Neutrophil (primary cell): ENCODE results near the gene SLC51B.

Experiments
- H3K27ac ChIP-seq: fragments of 200-600 bp; sonication (generic); 2 replicates; pipeline ENCODE4 v1.5.1; 2016; ENCODE audit warnings: mild to moderate bottlenecking, moderate library complexity
- H3K27me3 ChIP-seq: fragments of 200-600 bp; sonication (generic); 2 replicates; pipeline ENCODE4 v1.6.0; 2016; ENCODE audit warnings: mild to moderate bottlenecking
- H3K36me3 ChIP-seq: fragments of 200-600 bp; sonication (generic); 2 replicates; pipeline ENCODE4 v1.5.1; 2017
- H3K4me1 ChIP-seq, 2 experiments: fragments of 200-600 bp in 1 of 2; sonication (generic) in 1 of 2; 1 replicate in 1 of 2; 2 replicates in 1 of 2; pipeline versions ENCODE4 v1.5.1 to v1.6.1; 2013 to 2016; ENCODE audit warnings: low read depth in 1 of 2, low read length in 1 of 2, mild to moderate bottlenecking in 1 of 2, moderate library complexity in 1 of 2; ENCODE audit not compliant: control insufficient read depth in 1 of 2, insufficient read depth in 1 of 2
- H3K4me3 ChIP-seq, 2 experiments: fragments of 200-600 bp in 1 of 2; sonication (generic) in 1 of 2; 1 replicate in 1 of 2; 2 replicates in 1 of 2; pipeline ENCODE4 v1.5.1; 2013 to 2016; ENCODE audit warnings: low read depth in 1 of 2, low read length in 1 of 2, mild to moderate bottlenecking in 1 of 2, moderate library complexity in 1 of 2
- H3K9me3 ChIP-seq: fragments of 200-600 bp; sonication (generic); 2 replicates; pipeline ENCODE4 v1.5.1; 2016
- CTCF ChIP-seq: fragments of 200-600 bp; sonication (generic); IDR thresholded peaks from 2 replicates; pipeline ENCODE4 v1.5.1; 2016; ENCODE audit warnings: antibody characterized with exemption

SLC51B gene

GRCh38 chr15:65052956-65053355, 7.8 kb downstream of the SLC51B start:
- Histone ChIP-seq H3K27me3 (peaks cover 25% of the 10 kb centered on the region), H3K36me3 (no peaks in the 10 kb centered on the region), H3K4me1 (peaks cover 16 to 18% of the 10 kb centered on the region in 2 experiments), H3K9me3 (no peaks in the 10 kb centered on the region), H3K4me3 (no peak overlapping the region), H3K27ac (no peak overlapping the region)
- no peak for TF ChIP-seq CTCF

- Histone ChIP-seq H3K27ac (no peak overlapping the region), H3K4me1 (peaks cover 10 to 11% of the 10 kb centered on the region in 2 experiments), H3K4me3 (no peak overlapping the region), H3K9me3 (no peaks in the 10 kb centered on the region), H3K27me3 (peaks cover 16% of the 10 kb centered on the region), H3K36me3 (no peaks in the 10 kb centered on the region)
- TF ChIP-seq CTCF, result peak; percentile 48
Measured at GRCh38 chr15:65054333-65055200, 9.4 kb downstream of the SLC51B start.

GRCh38 chr15:65055201-65055870, 10.1 kb downstream of the SLC51B start:
- Histone ChIP-seq H3K4me1 (peaks cover 2 to 3% of the 10 kb centered on the region in 2 experiments), H3K4me3 (no peak overlapping the region), H3K36me3 (no peaks in the 10 kb centered on the region), H3K27ac (no peak overlapping the region), H3K27me3 (peaks cover 13% of the 10 kb centered on the region), H3K9me3 (no peaks in the 10 kb centered on the region)
- no peak for TF ChIP-seq CTCF

GRCh38 chr15:65056106-65056505, 10.9 kb downstream of the SLC51B start:
- H3K27ac ChIP-seq, result no peak overlapping the region
- peaks cover 14% of the 10 kb centered on the region for H3K27me3 ChIP-seq
- no peak overlapping the region for H3K4me3 ChIP-seq
- no peaks in the 10 kb centered on the region for H3K36me3 ChIP-seq
- no peaks in the 10 kb centered on the region for H3K4me1 ChIP-seq
- TF ChIP-seq CTCF, result no peak
- no peaks in the 10 kb centered on the region for H3K9me3 ChIP-seq

- Histone ChIP-seq H3K36me3 (no peaks in the 10 kb centered on the region), H3K27me3 (peaks cover 14% of the 10 kb centered on the region), H3K4me3 (no peak overlapping the region), H3K4me1 (no peaks in the 10 kb centered on the region), H3K9me3 (no peaks in the 10 kb centered on the region), H3K27ac (no peak overlapping the region)
- TF ChIP-seq CTCF, result no peak
Measured at GRCh38 chr15:65056868-65057548, 11.8 kb downstream of the SLC51B start.
